ENCODE results near the gene HOXB13. TPM values are rescaled to one million over a fixed set of nuclear protein-coding genes. Genes with fewer than 3 reads are reported as not detected.

The HOXB13 gene
- total RNA-seq, 1 experiment from 2014 or later: 6.5 TPM

DNA sequence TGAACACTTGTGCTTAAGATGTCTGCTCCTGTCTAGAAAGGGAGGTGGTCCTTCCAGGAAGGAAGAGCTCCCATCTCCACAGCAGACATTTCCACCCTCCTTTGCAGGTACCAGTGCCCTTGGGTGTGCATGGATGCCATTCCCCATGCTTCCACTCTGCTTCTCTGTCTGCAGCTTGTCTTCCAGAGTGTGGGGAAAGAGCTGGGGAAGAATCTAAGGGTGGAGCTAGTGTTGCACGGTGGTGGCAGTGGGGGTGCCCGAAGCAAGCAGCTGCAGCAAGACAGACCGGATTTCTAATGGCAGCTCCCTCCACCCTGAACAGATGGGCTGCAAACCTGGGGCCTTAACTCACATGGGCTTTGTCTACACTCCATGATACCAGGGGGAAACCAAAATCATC is 22.6 kb upstream of the HOXB13 start:
- DNase-seq (ENCODE audit: low read depth): no peak
- in situ Hi-C loops (cut with HindIII; ENCODE audit: low pct_unique_long_range_greater_than_20kb, low sequenced_read_pairs): no loop called here

DNA sequence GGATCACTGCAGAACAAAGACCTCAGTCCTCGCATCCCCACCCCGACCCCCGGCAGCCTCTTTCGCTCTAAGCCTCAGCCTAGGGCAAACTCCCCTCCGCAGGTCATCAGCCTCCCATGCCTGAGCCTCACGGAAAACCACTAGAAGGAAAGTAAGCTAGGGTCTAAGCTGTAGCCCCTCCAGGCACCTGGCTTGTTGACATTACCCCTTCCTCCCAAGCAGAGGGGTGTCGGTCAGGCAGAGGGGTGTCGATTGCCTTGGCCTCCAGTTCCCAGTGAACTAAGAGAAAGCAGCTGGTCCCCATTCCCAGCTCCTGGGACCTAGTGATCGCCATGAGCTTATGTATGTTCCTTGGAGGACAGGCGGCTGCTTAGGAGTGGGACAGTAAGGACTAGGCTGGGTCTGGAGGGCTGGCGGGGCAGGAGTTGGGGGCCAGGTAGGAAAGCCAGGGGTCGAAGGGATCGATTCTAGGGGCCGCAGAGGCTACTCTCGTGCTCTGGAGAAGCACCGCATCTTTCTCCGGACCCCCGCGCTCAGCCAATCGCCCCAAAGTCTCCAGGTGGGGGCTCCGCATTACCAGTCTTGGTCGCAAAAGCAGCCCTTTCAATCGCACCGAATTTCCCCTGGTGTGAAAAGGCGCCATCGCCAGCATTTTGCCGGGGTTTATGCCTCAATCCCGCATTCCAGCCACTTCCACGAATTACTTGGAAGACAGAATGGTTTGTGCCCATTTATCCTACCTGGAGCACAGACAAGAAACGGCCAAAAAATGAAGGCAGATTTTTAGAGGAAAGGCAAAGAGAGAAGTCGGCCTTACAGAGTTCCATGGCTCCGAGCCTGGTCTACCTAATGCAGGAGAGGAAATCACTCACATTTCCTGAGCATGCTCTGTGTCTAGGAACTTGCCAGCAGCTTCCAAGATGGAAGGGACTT is 21.3 kb upstream of the HOXB13 start:
- in situ Hi-C loops (cut with HindIII; ENCODE audit: low pct_unique_long_range_greater_than_20kb, low sequenced_read_pairs): no loop called here
- no peak for DNase-seq (ENCODE audit: low read depth)

GRCh38 chr17:48748718-48749566 is 20.4 kb upstream of the HOXB13 start:
- no peak for DNase-seq (ENCODE audit: low read depth)
- in situ Hi-C loops (cut with HindIII; ENCODE audit: low pct_unique_long_range_greater_than_20kb, low sequenced_read_pairs): no loop called here

DNA sequence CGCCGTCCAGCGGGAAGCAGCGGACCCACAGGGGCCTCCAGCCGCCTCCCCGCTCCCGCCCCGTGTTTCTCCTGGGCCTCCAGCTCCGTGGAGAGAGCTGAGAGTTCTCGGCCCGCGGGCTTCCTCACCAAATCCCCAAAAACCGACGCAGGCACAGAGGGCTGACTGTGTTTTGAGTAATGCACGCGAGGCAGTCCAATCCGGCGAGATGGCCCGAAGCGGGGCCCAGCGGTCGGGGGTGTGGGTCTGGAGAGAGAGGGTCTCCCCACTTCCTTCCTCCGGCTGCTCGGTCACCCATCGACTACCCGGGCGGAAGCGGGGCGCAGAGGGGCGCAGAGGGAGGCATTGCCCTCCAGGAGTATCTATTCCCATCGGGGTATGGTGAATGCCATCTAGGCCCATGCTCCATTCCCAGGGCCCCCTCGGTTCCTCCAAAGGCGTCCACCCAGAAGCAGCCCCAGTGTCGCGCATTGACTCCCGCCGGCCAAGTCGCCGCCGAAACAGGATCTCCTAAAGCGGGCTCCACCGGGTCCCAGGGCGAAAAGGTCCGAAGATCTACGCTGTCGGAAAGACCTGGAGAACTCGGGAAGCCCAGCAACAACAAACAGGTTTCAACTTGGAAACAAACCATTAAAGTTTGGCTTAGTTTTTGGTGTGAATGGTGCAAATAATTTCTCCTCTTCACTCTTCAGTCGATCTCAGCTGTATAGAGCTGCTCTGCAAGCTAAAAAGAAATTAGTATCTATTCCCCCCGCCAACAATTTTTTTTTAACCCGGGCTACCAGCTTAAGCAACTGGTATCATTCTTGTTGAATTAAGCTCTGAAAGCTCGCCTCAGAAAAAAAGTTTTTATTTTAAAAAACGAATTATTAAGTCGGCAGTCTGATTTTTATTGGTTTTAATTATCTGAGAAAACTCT is 19.2 kb upstream of the HOXB13 start:
- in situ Hi-C loops (cut with HindIII; ENCODE audit: low pct_unique_long_range_greater_than_20kb, low sequenced_read_pairs): no loop called here
- DNase-seq (ENCODE audit: low read depth): no peak

- in situ Hi-C loops (cut with HindIII; ENCODE audit: low pct_unique_long_range_greater_than_20kb, low sequenced_read_pairs): no loop called here
- DNase-seq (ENCODE audit: low read depth): no peak
Measured at GRCh38 chr17:48746916-48747444, 18.4 kb upstream of the HOXB13 start.

DNA sequence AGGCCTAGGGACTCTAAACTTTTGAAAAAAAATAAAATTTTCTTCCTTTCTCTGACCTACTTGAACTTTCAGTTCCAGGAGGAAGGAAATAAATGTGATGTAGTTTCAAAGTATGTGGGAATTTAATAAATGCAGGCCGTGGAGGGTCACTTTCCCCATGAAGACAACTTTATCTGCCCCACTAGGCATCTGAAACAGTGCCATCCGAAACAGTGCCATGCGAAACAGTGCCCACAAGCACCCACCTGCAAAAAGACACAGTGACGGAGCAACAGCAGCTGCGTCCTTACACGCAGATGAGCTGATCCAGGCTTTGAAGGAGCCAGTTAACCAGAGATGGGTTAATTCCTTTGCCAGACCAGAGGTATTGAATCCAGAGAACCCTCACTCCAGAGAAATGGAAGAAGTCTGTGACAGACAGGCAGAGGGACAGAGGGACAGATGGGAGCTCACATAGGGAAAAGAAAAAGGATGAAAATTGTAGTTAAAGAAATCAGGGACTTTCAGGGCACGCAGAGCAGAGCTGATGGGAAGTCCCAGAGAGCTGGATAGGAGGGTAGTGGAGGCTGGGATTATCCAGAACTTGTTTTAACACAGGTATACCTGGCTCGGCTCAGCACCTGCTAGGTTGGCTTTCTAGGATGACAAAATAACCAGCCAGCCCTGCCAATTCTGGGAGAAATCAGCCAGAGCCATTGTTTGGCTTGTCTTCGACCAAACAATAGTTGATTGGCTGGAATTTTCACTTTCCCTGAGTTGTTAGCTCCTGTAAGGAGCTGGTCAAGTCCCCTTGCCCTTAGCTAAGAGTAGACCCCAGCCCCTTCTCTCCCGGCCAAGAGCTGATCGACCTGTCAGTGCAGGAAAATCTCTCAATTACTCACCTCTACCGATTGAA is 17.1 kb upstream of the HOXB13 start:
- in situ Hi-C loops (cut with HindIII; ENCODE audit: low pct_unique_long_range_greater_than_20kb, low sequenced_read_pairs): no loop called here
- DNase-seq (ENCODE audit: low read depth): no peak

DNA sequence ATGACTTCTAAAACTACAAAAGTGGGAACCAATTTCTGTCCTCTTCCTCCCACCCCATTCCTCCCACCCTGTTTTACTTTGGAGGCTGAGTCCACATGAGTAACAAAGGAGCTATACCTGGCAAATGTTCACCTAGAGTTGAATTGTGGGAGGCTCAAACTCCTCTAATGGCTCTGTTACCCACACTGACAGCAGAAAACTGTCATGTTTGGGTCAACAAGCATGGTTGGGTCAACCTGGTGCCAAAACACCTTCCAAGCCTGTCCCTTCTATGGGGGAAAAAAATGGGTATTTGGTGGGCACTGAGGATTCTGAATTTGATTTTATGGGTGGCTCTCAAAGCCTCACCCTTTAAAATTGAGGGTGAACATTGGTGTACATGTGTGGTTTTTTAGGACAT is 12.0 kb upstream of the HOXB13 start:
- no peak for DNase-seq (ENCODE audit: low read depth)
- in situ Hi-C loops (cut with HindIII; ENCODE audit: low pct_unique_long_range_greater_than_20kb, low sequenced_read_pairs): no loop called here

- in situ Hi-C loops (cut with HindIII; ENCODE audit: low pct_unique_long_range_greater_than_20kb, low sequenced_read_pairs): loop anchor here (10.0 kb wide), 1 partner anchor 66 kb away; no protein-coding TSS in a partner anchor
- no peak for DNase-seq (ENCODE audit: low read depth)
Measured at GRCh38 chr17:48738803-48739526, 10.4 kb upstream of the HOXB13 start.

DNA sequence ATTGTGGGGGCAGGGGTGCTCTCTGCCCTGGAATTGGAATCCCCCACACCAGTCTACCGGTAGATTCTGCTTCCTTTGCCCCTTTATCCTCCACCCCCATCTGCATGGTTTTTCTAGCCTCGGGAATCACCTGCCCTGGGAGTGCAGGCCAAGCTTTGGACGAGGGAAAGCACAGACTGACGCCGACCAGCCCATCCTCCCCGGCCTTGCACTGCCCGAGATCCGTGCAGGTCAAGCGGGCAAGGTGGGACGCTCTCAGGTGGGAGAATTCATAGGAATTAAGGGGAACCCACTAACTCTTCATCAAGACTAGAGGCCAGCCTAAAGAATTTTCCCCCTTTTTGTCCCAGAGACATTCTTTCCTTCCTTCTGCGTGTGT is 9.9 kb upstream of the HOXB13 start:
- in situ Hi-C loops (cut with HindIII; ENCODE audit: low pct_unique_long_range_greater_than_20kb, low sequenced_read_pairs): loop anchor here (10.0 kb wide), 1 partner anchor 66 kb away; no protein-coding TSS in a partner anchor
- no peak for DNase-seq (ENCODE audit: low read depth)

DNA sequence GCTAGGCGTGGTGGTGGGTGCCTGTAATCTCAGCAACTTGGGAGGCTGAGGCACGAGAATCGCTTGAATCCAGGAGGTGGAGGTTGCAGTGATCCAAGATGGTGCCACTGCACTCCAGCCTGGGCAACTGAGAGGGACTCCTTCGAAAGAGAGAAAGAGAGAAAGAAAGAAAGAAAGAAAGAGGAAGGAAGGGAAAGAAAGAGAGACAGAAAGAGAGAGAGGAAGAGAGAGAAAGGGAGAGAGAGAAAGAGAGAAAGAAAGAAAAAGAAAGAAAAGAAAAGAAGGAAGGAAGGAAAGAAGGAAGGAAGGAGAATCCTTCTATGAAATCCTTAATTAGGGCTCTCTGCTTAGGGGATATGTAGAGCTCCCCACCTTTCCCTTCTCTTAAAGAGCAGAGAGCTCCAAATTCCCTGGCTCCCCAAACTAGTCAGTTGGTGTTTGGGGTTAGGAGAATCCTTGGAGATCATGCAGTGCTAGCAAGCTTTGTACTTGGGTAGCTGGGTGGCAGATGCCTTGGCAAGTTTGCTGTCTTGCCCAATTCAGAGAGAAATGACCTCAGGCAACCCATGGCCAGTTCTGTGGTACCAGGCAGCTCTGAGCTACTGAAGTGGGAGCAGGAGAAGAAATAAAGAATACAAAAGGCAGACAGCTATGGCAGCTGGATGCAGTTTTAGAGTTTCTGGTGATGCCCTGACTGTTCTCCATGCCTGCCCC is 8.9 kb upstream of the HOXB13 start:
- DNase-seq (ENCODE audit: low read depth): no peak
- in situ Hi-C loops (cut with HindIII; ENCODE audit: low pct_unique_long_range_greater_than_20kb, low sequenced_read_pairs): loop anchor here (10.0 kb wide), 1 partner anchor 67 kb away; no protein-coding TSS in a partner anchor

DNA sequence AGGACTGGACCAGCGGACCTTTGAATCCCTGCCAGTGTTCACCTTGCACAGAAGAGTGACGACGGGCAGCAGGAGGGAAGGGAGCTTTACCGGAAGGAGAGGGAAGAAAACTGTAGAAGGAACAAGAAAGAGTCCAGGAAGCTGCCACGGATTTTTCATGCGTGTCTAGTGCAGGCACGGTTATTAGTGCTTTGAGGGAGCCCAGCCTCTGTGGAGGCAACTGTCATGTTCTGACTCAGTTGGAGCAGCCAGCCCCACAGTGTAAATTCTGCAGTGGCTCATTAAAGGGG is 6.5 kb upstream of the HOXB13 start:
- in situ Hi-C loops (cut with HindIII; ENCODE audit: low pct_unique_long_range_greater_than_20kb, low sequenced_read_pairs): loop anchor here (10.0 kb wide), 1 partner anchor 70 kb away; no protein-coding TSS in a partner anchor
- DNase-seq (ENCODE audit: low read depth): no peak

- in situ Hi-C loops (cut with HindIII; ENCODE audit: low pct_unique_long_range_greater_than_20kb, low sequenced_read_pairs): loop anchor here (10.0 kb wide), 1 partner anchor 70 kb away; no protein-coding TSS in a partner anchor
- no peak for DNase-seq (ENCODE audit: low read depth)
Measured at GRCh38 chr17:48734333-48735061, 5.9 kb upstream of the HOXB13 start.

DNA sequence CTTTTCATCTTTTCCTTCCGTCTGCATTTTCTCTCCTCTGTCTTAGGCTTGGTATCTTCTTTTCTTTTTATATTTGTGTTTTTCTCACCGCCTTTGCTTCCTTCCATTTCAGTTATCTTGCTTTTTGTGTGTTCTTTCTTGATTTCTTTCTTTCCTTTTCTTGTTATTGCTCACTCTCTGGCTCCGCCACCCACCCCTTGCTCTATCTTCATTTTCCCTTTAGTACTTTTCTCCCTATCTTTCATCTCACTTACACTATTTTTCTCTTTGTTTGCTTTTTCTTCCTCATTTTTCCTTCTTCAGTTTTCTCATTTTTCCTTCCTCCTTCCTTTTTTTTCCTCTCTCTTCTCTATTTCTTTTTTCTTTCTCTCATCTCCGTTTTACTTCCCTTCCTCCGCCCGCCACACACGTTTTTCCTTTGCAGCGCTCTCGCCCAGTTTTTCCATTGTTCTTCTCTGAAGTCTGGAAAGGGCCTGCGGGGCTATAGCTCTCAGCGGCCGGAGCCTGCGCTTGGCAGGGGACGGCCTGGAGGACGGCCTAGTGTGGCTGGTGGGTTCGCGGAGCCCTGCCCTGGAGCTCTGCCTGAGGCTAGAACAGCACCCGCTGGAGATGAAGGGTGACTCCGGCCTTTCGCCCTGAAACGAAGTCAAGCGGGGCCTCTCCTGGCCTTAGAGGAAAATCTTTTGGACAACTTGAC is 5.2 kb upstream of the HOXB13 start:
- in situ Hi-C loops (cut with HindIII; ENCODE audit: low pct_unique_long_range_greater_than_20kb, low sequenced_read_pairs): loop anchor here (10.0 kb wide), 1 partner anchor 71 kb away; no protein-coding TSS in a partner anchor
- DNase-seq (ENCODE audit: low read depth): no peak

DNA sequence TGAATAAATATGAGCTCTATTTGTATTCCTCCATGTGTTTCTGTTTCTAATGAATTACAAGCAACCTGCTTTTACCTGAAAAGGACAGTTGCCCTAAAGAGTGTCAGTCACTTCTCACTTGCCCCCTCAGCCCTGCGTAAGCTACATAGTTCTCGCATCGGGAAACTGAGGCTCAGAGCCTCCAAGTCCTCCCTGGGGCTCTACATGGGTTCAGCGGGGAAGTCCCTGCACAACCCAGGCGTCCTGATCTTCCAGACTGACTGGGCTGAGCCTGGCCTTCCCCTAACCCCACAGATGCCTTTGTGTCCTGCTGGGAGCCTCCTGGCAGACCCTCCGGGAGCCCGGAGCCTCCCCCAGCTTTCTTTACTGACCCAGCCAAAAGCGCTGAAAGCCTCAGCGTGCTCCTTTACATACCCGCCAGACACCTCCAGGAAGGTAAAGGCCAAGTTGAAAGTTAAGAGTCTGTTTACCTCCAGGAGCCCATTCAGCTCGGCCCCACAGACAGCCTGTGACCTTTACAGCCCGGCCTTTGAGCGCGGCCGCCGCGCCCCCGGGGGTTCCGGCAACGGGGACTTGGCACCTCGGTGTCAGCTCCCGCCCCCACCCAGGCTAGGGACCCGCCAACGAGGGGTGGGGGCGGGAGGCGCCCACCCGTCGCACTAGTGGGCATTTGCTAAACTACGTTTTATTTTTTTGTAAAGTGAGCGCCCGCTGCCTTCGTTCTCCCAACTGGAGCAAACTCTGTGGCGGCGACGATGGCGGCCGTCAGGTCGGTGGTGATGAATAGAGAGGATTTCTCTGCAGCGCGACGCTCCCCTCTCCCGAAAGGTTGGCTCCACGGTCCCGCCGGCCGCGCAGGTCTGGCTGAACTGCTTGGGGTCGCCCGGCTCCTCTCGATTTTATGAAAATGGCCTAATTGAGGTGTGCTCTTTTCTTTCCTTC is 4.4 kb upstream of the HOXB13 start:
- no peak for DNase-seq (ENCODE audit: low read depth)
- in situ Hi-C loops (cut with HindIII; ENCODE audit: low pct_unique_long_range_greater_than_20kb, low sequenced_read_pairs): loop anchor here (10.0 kb wide), 1 partner anchor 72 kb away; no protein-coding TSS in a partner anchor

Data from Caki2 (cell line).